ENCODE measurements around the gene IL17REL.
A peak's percentile ranks its signal among the peaks of the same experiment; 100 is the strongest.
"Not testable (repeated sequence)": the region's sequence is repeated elsewhere in the genome, so short reads cannot be mapped to it uniquely, and the experiment has no call there.

IL17REL gene

GRCh38 chr22:49994361-49995040 lies 18.1 kb downstream of the IL17REL start:
- DNase-seq (ENCODE audit: low spot score): no peak
- TF ChIP-seq CTCF (IDR thresholded peaks at IDR 0.05; ENCODE audit: borderline replicate concordance, control extremely low read depth, extremely low read depth, insufficient read depth, missing control alignments): no peak
- in situ Hi-C loops (cut with MboI; ENCODE audit: low sequenced_read_pairs, unreplicated experiment): no loop called here

- TF ChIP-seq CTCF (IDR thresholded peaks at IDR 0.05; ENCODE audit: borderline replicate concordance, control extremely low read depth, extremely low read depth, insufficient read depth, missing control alignments): no peak
- in situ Hi-C loops (cut with MboI; ENCODE audit: low sequenced_read_pairs, unreplicated experiment): no loop called here
- DNase-seq (ENCODE audit: low spot score): peak; percentile 24
Observed at GRCh38 chr22:49993649-49994360, 18.8 kb downstream of the IL17REL start.

GRCh38 chr22:49992921-49993648 lies 19.5 kb downstream of the IL17REL start:
- TF ChIP-seq CTCF (IDR thresholded peaks at IDR 0.05; ENCODE audit: borderline replicate concordance, control extremely low read depth, extremely low read depth, insufficient read depth, missing control alignments): peak; percentile 92
- DNase-seq (ENCODE audit: low spot score): peak; percentile 90
- in situ Hi-C loops (cut with MboI; ENCODE audit: low sequenced_read_pairs, unreplicated experiment): no loop called here

GRCh38 chr22:49991907-49992533 lies 20.5 kb downstream of the IL17REL start:
- no peak for TF ChIP-seq CTCF (IDR thresholded peaks at IDR 0.05; ENCODE audit: borderline replicate concordance, control extremely low read depth, extremely low read depth, insufficient read depth, missing control alignments)
- in situ Hi-C loops (cut with MboI; ENCODE audit: low sequenced_read_pairs, unreplicated experiment): no loop called here
- no peak for DNase-seq (ENCODE audit: low spot score)

- no peak for TF ChIP-seq CTCF (IDR thresholded peaks at IDR 0.05; ENCODE audit: borderline replicate concordance, control extremely low read depth, extremely low read depth, insufficient read depth, missing control alignments)
Observed at GRCh38 chr22:49991167-49991566, 21.4 kb downstream of the IL17REL start.

GRCh38 chr22:49989826-49990225 lies 22.7 kb downstream of the IL17REL start:
- DNase-seq (ENCODE audit: low spot score); in situ Hi-C loops (cut with MboI; ENCODE audit: low sequenced_read_pairs, unreplicated experiment): not testable (repeated sequence)

More at GRCh38 chr22:49991167-49991566, 21.4 kb downstream of the IL17REL start:
- in situ Hi-C loops (cut with MboI; ENCODE audit: low sequenced_read_pairs, unreplicated experiment): no loop called here
- DNase-seq (ENCODE audit: low spot score): no peak

All from GM13976 (cell line).